ENCODE measurements around the gene TEX44. TPM values are rescaled to one million over a fixed set of nuclear protein-coding genes. Genes with fewer than 3 reads are reported as not detected.
"Not testable (repeated sequence)": the region's sequence is repeated elsewhere in the genome, so short reads cannot be mapped to it uniquely, and the experiment has no call there.

TEX44 gene
- total RNA-seq = not detected
- long read RNA-seq = 0 reads

- no peak for DNase-seq (ENCODE audit: low spot score)
Observed at GRCh38 chr2:231592636-231593145, at the start of gene TEX44. Gene TEX44, plus strand, starts transcription at chr2:231592864. Its CDS starts 88 bp downstream, at chr2:231592952.

- no peak for DNase-seq (ENCODE audit: low spot score)
Observed at GRCh38 chr2:231545105-231545902, 47.4 kb upstream of the TEX44 start.

- DNase-seq (ENCODE audit: low spot score) = no peak
Observed at GRCh38 chr2:231546014-231546715, 46.5 kb upstream of the TEX44 start.

- no peak for DNase-seq (ENCODE audit: low spot score)
Observed at GRCh38 chr2:231547315-231548110, 45.2 kb upstream of the TEX44 start.

GRCh38 chr2:231548752-231549151 lies 43.9 kb upstream of the TEX44 start:
- no peak for DNase-seq (ENCODE audit: low spot score)

- no peak for DNase-seq (ENCODE audit: low spot score)
Observed at GRCh38 chr2:231549446-231550239, 43.0 kb upstream of the TEX44 start.

- DNase-seq (ENCODE audit: low spot score) = no peak
Observed at GRCh38 chr2:231552752-231553151, 39.9 kb upstream of the TEX44 start.

GRCh38 chr2:231554327-231554726 lies 38.3 kb upstream of the TEX44 start:
- no peak for DNase-seq (ENCODE audit: low spot score)

- DNase-seq (ENCODE audit: low spot score) = no peak
Observed at GRCh38 chr2:231554748-231555545, 37.7 kb upstream of the TEX44 start.

- DNase-seq (ENCODE audit: low spot score) = not testable (repeated sequence)
Observed at GRCh38 chr2:231556496-231556895, 36.2 kb upstream of the TEX44 start.

GRCh38 chr2:231556981-231557380 lies 35.7 kb upstream of the TEX44 start:
- DNase-seq (ENCODE audit: low spot score) = no peak

- no peak for DNase-seq (ENCODE audit: low spot score)
Observed at GRCh38 chr2:231557571-231558217, 35.0 kb upstream of the TEX44 start.

GRCh38 chr2:231563378-231563961 lies 29.2 kb upstream of the TEX44 start:
- no peak for DNase-seq (ENCODE audit: low spot score)

- no peak for DNase-seq (ENCODE audit: low spot score)
Observed at GRCh38 chr2:231565887-231566594, 26.6 kb upstream of the TEX44 start.

GRCh38 chr2:231567159-231567558 lies 25.5 kb upstream of the TEX44 start:
- DNase-seq (ENCODE audit: low spot score) = no peak

- DNase-seq (ENCODE audit: low spot score) = no peak
Observed at GRCh38 chr2:231568098-231568784, 24.4 kb upstream of the TEX44 start.

- DNase-seq (ENCODE audit: low spot score) = no peak
Observed at GRCh38 chr2:231568785-231569435, 23.8 kb upstream of the TEX44 start.
